CD14-positive monocyte (primary cell): ENCODE results near the gene VN1R5. TPM values are rescaled to one million over a fixed set of nuclear protein-coding genes. Genes with fewer than 3 reads are reported as not detected.

Experiments used
- DNase-seq, 3 donors: peaks; one replicate each; pipeline ENCODE4 v3.0.0-alpha.2; 2011 to 2022
- H2AFZ ChIP-seq: 2 replicates; pipeline ENCODE4 v1.6.0; 2012; ENCODE audit warnings: mild to moderate bottlenecking, low read depth, low read length, inconsistent platforms; ENCODE audit not compliant: insufficient read depth, poor library complexity, severe bottlenecking
- H3K27ac ChIP-seq, 2 donors: 1 replicate in 1 of 2; 2 replicates in 1 of 2; pipeline ENCODE4 v1.5.1; 2012 to 2013; ENCODE audit warnings: low read length in 2 of 2, control low read depth in 1 of 2, inconsistent platforms in 1 of 2, low read depth in 1 of 2, mild to moderate bottlenecking in 1 of 2
- H3K27me3 ChIP-seq, 2 donors: one replicate each; pipeline versions ENCODE4 v1.6.0 to v1.6.1; 2011 to 2013; ENCODE audit warnings: low read length in 2 of 2; ENCODE audit not compliant: control insufficient read depth in 2 of 2, insufficient read depth in 2 of 2
- H3K36me3 ChIP-seq, 2 donors: replicated peaks in 1 of 2; 1 replicate in 1 of 2; 2 replicates in 1 of 2; pipeline versions ENCODE4 v1.5.1 to v1.6.1; 2012 to 2013; ENCODE audit warnings: low read length in 2 of 2, control low read depth in 1 of 2, inconsistent platforms in 1 of 2, mild to moderate bottlenecking in 1 of 2; ENCODE audit not compliant: insufficient read depth in 2 of 2, control insufficient read depth in 1 of 2
- H3K4me1 ChIP-seq, 2 donors: 1 replicate in 1 of 2; 2 replicates in 1 of 2; pipeline versions ENCODE4 v1.5.1 to v1.6.1; 2012 to 2013; ENCODE audit warnings: low read length in 2 of 2, control low read depth in 1 of 2, inconsistent platforms in 1 of 2, mild to moderate bottlenecking in 1 of 2, moderate library complexity in 1 of 2; ENCODE audit not compliant: insufficient read depth in 2 of 2, control insufficient read depth in 1 of 2
- H3K4me2 ChIP-seq: replicated peaks from 2 replicates; pipeline ENCODE3; 2012; ENCODE audit warnings: low read length, moderate library complexity, mild to moderate bottlenecking; ENCODE audit not compliant: poor library complexity, severe bottlenecking; ENCODE audit errors: extremely low read depth
- H3K4me3 ChIP-seq, 3 experiments: fragments of 200-600 bp in 1 of 3; sonication (generic) in 1 of 3; replicated peaks in 1 of 3; 1 replicate in 2 of 3; 2 replicates in 1 of 3; pipeline ENCODE4 v1.5.1; 2011 to 2013; ENCODE audit warnings: low read length in 3 of 3, mild to moderate bottlenecking in 3 of 3, control low read depth in 2 of 3, low read depth in 2 of 3, inconsistent platforms in 1 of 3, moderate library complexity in 1 of 3
- H3K79me2 ChIP-seq: 2 replicates; pipeline ENCODE4 v1.6.0; 2012; ENCODE audit warnings: mild to moderate bottlenecking, control low read depth, inconsistent platforms, low read length, moderate library complexity; ENCODE audit not compliant: insufficient read depth
- H3K9ac ChIP-seq: 2 replicates; pipeline ENCODE4 v1.6.0; 2017; ENCODE audit warnings: low read length, mild to moderate bottlenecking; ENCODE audit not compliant: insufficient read depth, poor library complexity, severe bottlenecking
- H3K9me3 ChIP-seq, 2 donors: replicated peaks in 1 of 2; 1 replicate in 1 of 2; 2 replicates in 1 of 2; pipeline versions ENCODE4 v1.5.1 to v1.6.1; 2012 to 2013; ENCODE audit warnings: low read length in 2 of 2, control low read depth in 1 of 2; ENCODE audit not compliant: control insufficient read depth in 1 of 2, insufficient read depth in 1 of 2
- H4K20me1 ChIP-seq: 2 replicates; pipeline ENCODE4 v1.6.0; 2012; ENCODE audit warnings: mild to moderate bottlenecking, low read length, control low read depth, moderate library complexity; ENCODE audit not compliant: insufficient read depth
- H3K27ac Mint-ChIP-seq, 7 donors: one replicate each; pipeline ENCODE4 v1.8.0; 2020; ENCODE audit warnings: mild to moderate bottlenecking in 7 of 7, mixed read lengths in 7 of 7, moderate library complexity in 6 of 7, inconsistent platforms in 2 of 7
- H3K27me3 Mint-ChIP-seq, 3 donors: one replicate each; pipeline ENCODE4 v1.8.0; 2021 to 2022; ENCODE audit warnings: low read depth in 3 of 3, mild to moderate bottlenecking in 3 of 3, mixed read lengths in 3 of 3, moderate library complexity in 3 of 3, inconsistent platforms in 1 of 3
- H3K36me3 Mint-ChIP-seq, 2 donors: one replicate each; pipeline ENCODE4 v1.8.0; 2020; ENCODE audit warnings: mixed read lengths in 2 of 2, inconsistent platforms in 1 of 2, mild to moderate bottlenecking in 1 of 2
- H3K4me1 Mint-ChIP-seq: one replicate; pipeline ENCODE4 v1.8.0; 2020; ENCODE audit warnings: mild to moderate bottlenecking, mixed read lengths
- H3K4me3 Mint-ChIP-seq, 2 donors: one replicate each; pipeline ENCODE4 v1.8.0; 2020; ENCODE audit warnings: mild to moderate bottlenecking in 2 of 2, mixed read lengths in 2 of 2, moderate library complexity in 1 of 2
- H3K9me3 Mint-ChIP-seq, 7 donors: one replicate each; pipeline ENCODE4 v1.8.0; 2020 to 2022; ENCODE audit warnings: mixed read lengths in 7 of 7, mild to moderate bottlenecking in 6 of 7, moderate library complexity in 6 of 7, inconsistent platforms in 2 of 7
- WGBS: methylation state at CpG from one replicate; pipeline ENCODE4 v1.1.5; 2013; ENCODE audit warnings: missing lambda C conversion rate; ENCODE audit not compliant: insufficient coverage; 5-methylcytosine and 5-hydroxymethylcytosine counted together
- intact Hi-C, 2 donors: fragments of 100-400 bp; cut with micrococcal nuclease; formaldehyde crosslinking; loops; one replicate each; pipeline versions ENCODE4 v1.15.0 to v1.15.1; 2023
- polyA plus RNA-seq, 3 donors: library from polyadenylated mRNA; depleted of rRNA in 1 of 3; unstranded in 2 of 3; stranded (reverse) in 1 of 3; fragments of 300-500 nt in 2 of 3; fragments of >200 nt in 1 of 3; fragmentation: Illumina TruSeq in 2 of 3; gene quantifications; 1 replicate in 2 of 3; 2 replicates in 1 of 3; pipeline ENCODE4 v1.2.3, GENCODE V29; 2012 to 2021
- TF ChIP-seq, protein P1 (sequence below): fragments of 200-600 bp; IDR thresholded peaks from one replicate; pipeline ENCODE4 v1.8.0; 2022; ENCODE audit warnings: antibody characterized with exemption, mild to moderate bottlenecking

Gene VN1R5
- polyA plus RNA-seq, 3 donors: not detected

DNA sequence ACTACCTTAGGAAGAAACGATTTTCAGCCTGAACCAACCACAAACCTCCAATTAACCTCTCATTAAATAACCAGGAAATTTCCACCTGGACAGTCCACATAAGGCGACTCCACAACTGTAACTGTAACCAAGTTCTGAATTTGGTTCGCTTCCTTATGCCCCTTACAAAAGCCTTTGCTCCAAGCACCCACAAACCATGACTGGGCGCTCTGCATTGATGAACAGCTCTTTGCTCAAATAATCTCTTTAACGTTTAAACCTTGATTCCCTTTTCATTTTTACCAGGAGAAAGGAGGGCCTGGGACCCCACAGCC is 45.9 kb upstream of the VN1R5 start:
- peaks cover 22 to 38% (median 32%) of the 10 kb centered on the region in 7 donors for H3K9me3 Mint-ChIP-seq
- intact Hi-C loops: loop anchor here in 1 of 2 donors (10.0 kb wide), 1 partner anchor 105 kb away; the partner anchor contains the start of gene ZNF669
- whole genome bisulfite sequencing: 0% methylated on average over 4 of the region's 5 CpGs
- peak overlapping the region; percentile 69 to 97 (median 94) for H3K27ac Mint-ChIP-seq
- Histone ChIP-seq H3K27ac (peak overlapping the region; percentile 92 to 93), H3K9ac (peak overlapping the region; percentile 90), H3K79me2 (peaks cover 58% of the 10 kb centered on the region), H3K27me3 (no peaks in the 10 kb centered on the region), H2AFZ (peak overlapping the region; percentile 72), H3K4me1 (peaks cover 17 to 22% of the 10 kb centered on the region in 2 donors), H3K9me3 (peaks cover 26 to 27% of the 10 kb centered on the region in 2 donors), H4K20me1 (peaks cover 23% of the 10 kb centered on the region), H3K4me2 (peak overlapping the region; percentile 86), H3K4me3 (peak overlapping the region; percentile 83 to 95 (median 83)), H3K36me3 (peaks cover 11 to 29% of the 10 kb centered on the region in 2 donors)
- H3K36me3 Mint-ChIP-seq: peaks cover 27 to 39% of the 10 kb centered on the region in 2 donors
- DNase-seq: peak in 1 of 3 donors; percentile 24
- TF ChIP-seq, protein P1, sequence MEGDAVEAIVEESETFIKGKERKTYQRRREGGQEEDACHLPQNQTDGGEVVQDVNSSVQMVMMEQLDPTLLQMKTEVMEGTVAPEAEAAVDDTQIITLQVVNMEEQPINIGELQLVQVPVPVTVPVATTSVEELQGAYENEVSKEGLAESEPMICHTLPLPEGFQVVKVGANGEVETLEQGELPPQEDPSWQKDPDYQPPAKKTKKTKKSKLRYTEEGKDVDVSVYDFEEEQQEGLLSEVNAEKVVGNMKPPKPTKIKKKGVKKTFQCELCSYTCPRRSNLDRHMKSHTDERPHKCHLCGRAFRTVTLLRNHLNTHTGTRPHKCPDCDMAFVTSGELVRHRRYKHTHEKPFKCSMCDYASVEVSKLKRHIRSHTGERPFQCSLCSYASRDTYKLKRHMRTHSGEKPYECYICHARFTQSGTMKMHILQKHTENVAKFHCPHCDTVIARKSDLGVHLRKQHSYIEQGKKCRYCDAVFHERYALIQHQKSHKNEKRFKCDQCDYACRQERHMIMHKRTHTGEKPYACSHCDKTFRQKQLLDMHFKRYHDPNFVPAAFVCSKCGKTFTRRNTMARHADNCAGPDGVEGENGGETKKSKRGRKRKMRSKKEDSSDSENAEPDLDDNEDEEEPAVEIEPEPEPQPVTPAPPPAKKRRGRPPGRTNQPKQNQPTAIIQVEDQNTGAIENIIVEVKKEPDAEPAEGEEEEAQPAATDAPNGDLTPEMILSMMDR: no peak
- H3K27me3 Mint-ChIP-seq: no peaks in the 10 kb centered on the region
- H3K4me3 Mint-ChIP-seq: peak overlapping the region; percentile 90 to 91
- H3K4me1 Mint-ChIP-seq: peaks cover 23% of the 10 kb centered on the region

DNA sequence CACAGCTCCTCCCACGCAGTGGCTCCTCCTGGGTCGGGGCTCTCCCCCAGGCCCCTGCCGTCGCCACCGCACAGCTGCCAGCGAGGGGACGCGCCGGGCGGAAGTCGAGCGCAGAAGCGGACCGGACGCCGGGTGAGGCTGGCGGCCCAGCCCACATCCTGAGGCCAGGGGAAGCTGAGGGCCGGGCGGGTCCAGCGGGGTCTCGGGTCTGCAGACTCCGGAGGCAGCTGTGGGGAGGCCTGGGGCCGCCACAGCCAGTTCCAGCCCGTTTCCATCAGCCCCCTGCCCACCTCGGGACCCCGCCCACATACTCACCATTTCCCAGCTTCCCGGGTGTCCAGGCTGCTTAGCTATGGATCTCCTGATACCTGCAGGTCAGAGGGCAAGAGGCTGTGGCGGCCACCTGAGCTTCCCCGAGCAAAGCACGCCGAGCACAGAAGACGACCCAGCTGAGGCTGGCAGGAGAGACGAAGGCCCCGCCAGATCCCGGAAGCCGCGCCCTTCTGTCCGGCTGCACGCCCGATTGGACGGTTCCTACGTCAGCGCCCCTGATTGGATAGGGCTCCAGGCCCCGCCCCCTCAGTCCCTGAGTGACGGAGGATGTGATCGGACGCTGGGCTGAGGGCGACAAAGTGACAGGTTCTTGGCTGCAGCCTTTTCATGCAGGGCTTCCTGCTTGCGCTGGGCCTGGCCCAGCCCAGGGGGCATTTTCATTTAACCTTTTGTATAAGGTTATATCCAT is 45.3 kb upstream of the VN1R5 start:
- WGBS: under 1% methylated on average over 44 of the region's 49 CpGs
- peaks cover 23% of the 10 kb centered on the region for H4K20me1 ChIP-seq
- H3K4me2 ChIP-seq: peak overlapping the region; percentile 86
- TF ChIP-seq, protein P1: no peak
- Mint-ChIP-seq H3K9me3 (peaks cover 18 to 32% (median 28%) of the 10 kb centered on the region in 7 donors), H3K27ac (peak overlapping the region; percentile 90 to 97 (median 96)), H3K4me3 (peak overlapping the region; percentile 90 to 91), H3K4me1 (peaks cover 23% of the 10 kb centered on the region), H3K36me3 (peaks cover 26 to 37% of the 10 kb centered on the region in 2 donors), H3K27me3 (no peaks in the 10 kb centered on the region)
- peaks cover 17 to 22% of the 10 kb centered on the region in 2 donors for H3K4me1 ChIP-seq
- H3K9me3 ChIP-seq: peaks cover 22 to 23% of the 10 kb centered on the region in 2 donors
- DNase-seq: peak; percentile 94 to 98 (median 95)
- H3K79me2 ChIP-seq: peaks cover 52% of the 10 kb centered on the region
- peak overlapping the region; percentile 90 for H3K9ac ChIP-seq
- H3K4me3 ChIP-seq: peak overlapping the region; percentile 83 to 95 (median 83)
- intact Hi-C loops: loop anchor here in 1 of 2 donors (10.0 kb wide), 1 partner anchor 106 kb away; the partner anchor contains the start of gene ZNF669
- H3K27ac ChIP-seq: peak overlapping the region; percentile 92 to 93
- H3K27me3 ChIP-seq: no peaks in the 10 kb centered on the region
- H2AFZ ChIP-seq: peak overlapping the region; percentile 72
- peaks cover 11 to 27% of the 10 kb centered on the region in 2 donors for H3K36me3 ChIP-seq
